Spleen (tissue), 7 donors: Measurements from ENCODE around the gene AP5M1.

Experiments
- POLR2A ChIP-seq, 3 donors: fragments of 450-650 bp; IDR thresholded peaks; one replicate each; pipeline ENCODE4 v1.5.1; 2017; ENCODE audit warnings: antibody characterized with exemption in 3 of 3, mild to moderate bottlenecking in 1 of 3
- TF ChIP-seq, protein P1 (sequence below), 11 experiments: fragments of 200-600 bp in 7 of 11; fragments of 450-650 bp in 4 of 11; sonication (generic) in 4 of 11; IDR thresholded peaks in 8 of 11; conservative IDR thresholded peaks in 3 of 11; 1 replicate in 7 of 11; 2 replicates in 4 of 11; pipeline versions ENCODE4 v1.4.0 to v1.8.0; 2016 to 2021; ENCODE audit warnings: antibody characterized with exemption in 11 of 11, inconsistent platforms in 4 of 11, mild to moderate bottlenecking in 1 of 11
- donor health status: DM: no; HTN: no; CAD: no; lungs with moderate emphysema.
- donor health status: DM: no; HTN: no; CAD: no.
- donor health status: DM: no; HTN: no; CAD: no.

DNA sequence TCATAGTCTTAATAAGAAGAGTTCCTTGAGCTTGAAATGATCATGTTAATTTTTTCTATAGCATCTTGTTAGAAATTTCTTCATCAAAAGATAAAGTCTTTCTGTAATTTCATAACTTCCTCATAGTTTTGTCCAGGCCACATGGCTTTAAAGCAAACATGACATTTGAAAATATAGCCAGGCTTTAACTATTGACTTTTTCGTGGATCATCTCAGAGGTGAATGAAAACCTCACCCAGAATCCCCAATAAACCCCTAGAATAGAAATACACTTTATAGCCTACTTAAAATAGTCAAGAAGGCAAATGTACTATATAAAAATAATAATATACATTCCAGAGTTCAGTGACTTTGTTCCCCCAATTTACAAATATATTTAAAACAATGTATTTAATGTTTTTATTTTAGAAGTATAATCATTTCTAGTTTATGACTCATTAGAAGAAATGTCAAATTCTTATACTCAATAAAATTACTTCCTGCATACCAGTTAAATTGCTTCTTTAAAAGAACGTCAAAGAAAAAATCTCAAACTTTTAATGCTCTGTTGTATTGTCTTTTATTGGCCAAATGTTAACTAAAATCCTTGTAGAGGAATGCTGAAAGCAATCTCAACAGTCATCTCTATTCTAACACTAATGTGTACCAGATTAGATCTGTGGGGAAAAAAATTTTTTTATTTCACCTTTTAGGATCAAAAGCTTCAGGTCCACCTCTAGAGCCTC is 21.7 kb upstream of the AP5M1 start:
- TF ChIP-seq, protein P1, sequence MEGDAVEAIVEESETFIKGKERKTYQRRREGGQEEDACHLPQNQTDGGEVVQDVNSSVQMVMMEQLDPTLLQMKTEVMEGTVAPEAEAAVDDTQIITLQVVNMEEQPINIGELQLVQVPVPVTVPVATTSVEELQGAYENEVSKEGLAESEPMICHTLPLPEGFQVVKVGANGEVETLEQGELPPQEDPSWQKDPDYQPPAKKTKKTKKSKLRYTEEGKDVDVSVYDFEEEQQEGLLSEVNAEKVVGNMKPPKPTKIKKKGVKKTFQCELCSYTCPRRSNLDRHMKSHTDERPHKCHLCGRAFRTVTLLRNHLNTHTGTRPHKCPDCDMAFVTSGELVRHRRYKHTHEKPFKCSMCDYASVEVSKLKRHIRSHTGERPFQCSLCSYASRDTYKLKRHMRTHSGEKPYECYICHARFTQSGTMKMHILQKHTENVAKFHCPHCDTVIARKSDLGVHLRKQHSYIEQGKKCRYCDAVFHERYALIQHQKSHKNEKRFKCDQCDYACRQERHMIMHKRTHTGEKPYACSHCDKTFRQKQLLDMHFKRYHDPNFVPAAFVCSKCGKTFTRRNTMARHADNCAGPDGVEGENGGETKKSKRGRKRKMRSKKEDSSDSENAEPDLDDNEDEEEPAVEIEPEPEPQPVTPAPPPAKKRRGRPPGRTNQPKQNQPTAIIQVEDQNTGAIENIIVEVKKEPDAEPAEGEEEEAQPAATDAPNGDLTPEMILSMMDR (IDR thresholded peaks at IDR 0.05 in 8 of 11, conservative IDR thresholded peaks at IDR 0.05 in 3 of 11) = no peak
- no peak for TF ChIP-seq POLR2A (IDR thresholded peaks at IDR 0.05)
